GM18502 (cell line): ENCODE results near the gene P2RY2.

ENCODE experiments used
- ATAC-seq: cut with Tn5 transposase; IDR thresholded peaks from one replicate; pipeline ENCODE4 v1.9.1; 2021; ENCODE audit warnings: mild to moderate bottlenecking; ENCODE audit not compliant: unreplicated experiment, poor library complexity

Gene P2RY2

DNA sequence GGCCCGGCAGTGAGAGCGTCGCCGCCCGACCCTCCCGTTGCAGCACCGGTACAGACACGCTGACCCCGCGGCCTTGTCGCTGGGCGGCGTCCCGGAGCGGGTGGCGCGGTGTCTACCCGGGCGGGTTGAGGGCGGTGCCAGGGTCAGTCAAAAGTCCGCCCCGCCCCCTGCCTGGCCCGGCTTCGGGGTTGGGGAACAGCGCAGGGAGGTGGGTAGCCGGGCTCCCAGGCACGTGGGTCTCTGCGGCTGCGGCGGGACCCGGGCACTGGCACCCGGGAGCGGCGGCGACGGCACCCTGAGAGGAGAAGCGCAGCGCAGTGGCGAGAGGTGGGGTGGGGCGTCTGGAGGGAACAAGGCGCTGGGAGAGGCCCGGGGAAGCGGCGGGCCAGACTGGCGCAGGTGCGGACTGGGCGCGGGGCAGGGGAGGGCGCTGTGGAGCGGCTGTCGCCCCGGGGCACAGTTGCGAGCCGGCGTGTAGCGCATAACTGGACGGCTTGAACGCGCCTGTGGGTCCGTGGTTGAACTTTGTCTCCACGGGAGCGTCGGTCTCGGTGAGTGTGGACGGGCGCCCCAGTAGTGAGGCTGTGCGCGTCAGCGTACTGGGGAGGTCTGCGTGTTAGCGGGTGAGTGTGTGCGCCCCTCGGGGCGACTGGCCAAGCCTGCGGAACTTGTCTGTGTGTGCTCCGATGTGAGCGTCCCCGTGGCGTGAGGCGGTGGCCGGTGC, at the start of gene P2RY2:
Gene P2RY2, plus strand, starts transcription at position 176 of the 724 bp plus-strand sequence. CDS start 15,879 bp downstream, outside the sequence.
- no peak for ATAC-seq

DNA sequence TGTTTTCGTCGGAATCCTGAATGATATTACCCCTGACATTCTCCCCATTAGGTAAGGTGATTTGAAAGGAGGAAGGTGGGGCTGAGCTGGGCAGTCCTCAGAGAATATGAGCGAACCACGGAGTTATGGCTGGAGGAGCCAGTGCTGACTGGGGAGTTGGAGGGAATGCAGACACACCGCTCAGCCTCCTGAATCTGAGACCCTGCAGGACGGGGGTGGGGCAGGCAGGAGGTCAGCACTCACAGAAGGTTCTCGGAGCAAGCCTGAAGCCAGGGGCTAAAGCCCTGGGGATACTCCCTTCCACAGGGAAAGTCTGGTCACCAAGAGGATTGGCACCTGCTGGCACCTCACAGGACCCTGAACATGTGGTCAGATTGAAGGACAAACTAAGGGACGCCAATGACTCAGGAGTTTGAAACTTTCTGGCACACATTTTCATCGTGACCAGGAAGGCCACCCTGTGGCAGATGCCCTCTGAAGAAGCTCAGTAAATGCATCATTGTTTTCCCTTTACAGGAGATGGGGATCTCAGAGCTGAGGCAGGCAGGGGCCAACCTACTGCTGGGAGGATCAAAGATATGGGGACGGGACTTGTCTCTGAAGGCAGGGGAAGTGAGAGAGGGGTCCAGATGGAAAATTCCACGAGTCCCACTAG, 49.0 kb upstream of the P2RY2 start:
- no peak for ATAC-seq

- no peak for ATAC-seq
Observed at GRCh38 chr11:73170140-73170539, 47.9 kb upstream of the P2RY2 start.

DNA sequence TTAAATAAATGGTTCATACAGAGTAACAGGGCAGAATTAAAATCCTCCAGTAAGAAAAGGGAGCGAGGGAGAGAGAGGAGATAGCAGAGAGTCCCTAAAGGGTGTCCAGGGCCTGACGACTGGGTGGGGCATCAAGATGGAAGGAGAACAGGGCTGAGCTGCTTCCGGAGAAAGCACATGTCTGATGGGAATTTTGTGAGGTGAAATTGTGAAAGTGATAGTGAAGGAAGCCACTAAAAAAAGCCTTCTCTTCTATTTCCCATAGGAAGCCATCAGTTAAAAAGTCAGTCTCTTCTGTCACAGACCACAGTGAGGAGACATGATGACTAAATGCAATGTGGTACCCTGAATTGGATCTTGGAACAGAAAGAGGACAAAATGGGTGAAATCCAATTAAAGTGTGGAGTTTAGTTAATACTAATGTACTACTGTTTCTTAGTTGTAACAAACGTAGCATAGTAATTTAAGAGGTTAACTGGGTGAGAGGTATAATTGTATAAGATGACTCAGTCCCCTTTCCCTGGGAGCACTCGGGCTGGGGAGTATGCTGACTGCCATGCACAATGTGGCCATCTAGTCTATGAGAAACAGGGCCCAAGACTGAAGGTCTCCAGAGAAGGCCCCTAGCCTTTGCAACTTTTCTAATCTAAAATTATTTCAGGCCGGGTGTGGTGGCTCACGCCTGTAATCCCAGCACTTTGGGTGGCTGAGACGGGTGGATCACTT, 46.5 kb upstream of the P2RY2 start:
- no peak for ATAC-seq

DNA sequence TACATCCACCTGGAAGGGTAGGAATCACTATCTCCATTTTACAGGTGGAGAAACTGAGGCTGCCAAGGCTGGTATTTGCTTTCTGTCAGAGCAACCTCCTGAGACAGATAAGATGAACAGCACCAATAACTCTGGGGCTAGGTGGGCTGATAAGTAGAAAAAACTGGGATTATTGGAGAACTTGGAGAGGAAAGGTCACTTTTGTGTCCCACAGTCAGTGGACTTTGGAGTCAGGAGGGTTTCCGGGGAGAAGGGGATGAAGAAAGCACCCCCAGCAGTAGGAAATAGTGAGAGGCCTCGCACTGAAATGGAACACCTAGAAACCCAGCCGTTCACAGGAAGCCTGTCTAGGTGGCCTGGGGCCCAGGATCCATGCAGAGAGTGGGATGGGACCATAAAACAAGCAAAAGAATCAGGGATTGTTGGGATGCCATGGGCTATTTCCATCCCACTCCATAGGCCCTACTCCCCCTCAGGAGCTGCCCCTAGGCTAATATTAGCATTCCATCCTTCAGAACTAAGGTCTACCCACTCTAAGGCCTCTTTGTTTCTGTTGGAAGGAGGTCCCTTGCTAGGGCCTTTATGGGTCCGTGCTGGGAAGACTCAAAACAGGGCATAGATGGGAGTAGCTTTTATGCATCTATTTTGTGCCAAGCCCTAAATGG, 45.0 kb upstream of the P2RY2 start:
- no peak for ATAC-seq

GRCh38 chr11:73173755-73174494, 44.2 kb upstream of the P2RY2 start:
- no peak for ATAC-seq

DNA sequence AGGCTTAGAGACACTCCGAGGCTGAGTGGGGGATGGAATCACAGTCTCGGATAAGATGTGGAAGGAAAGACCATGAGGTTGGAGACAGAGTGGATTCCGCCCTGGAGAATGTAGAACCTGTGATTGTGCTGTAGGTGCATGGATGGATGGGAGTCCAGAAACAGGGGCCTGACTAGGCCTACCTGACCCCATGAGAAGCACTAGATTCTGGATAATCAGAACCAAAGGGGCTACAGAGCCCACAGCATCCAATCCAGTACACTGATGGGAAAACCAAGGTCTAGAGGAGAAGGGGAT, 43.6 kb upstream of the P2RY2 start:
- ATAC-seq: no peak

GRCh38 chr11:73175551-73176144, 42.4 kb upstream of the P2RY2 start:
- ATAC-seq: no peak

DNA sequence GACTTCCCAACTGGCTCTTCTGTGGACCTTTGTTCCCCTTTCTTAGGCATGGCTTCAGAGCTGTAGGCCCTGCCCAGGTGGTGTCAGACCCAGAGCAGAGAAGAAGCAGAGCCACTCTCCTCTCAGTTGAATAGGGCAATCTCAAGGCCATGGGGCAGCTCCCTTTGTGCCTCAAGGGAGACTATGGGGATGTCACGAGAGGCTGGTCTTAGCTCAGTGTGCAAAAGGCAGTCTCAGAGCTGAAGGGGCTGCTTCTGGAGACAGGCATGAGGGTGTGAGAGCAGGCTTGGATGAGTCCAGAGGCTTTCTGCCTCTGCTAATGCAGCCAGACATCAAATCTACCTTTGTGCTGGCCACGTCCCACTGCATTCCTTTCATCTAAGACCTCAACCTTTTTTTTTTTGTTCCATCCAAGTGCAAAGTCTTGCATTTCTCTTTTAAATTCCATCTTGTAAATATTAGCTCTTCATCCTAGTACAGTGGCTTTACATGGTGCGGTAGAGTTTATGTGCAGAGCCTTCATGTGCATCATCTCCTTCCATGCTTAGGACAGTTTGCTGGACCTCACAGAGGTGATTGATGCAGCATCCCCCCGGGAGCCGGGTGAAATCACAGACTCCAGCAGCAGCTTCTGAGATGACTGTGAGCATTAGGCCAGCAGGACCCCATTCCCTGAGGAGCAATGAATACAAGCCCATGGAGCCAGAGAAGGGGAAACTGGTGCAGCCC, 41.8 kb upstream of the P2RY2 start:
- ATAC-seq: no peak

DNA sequence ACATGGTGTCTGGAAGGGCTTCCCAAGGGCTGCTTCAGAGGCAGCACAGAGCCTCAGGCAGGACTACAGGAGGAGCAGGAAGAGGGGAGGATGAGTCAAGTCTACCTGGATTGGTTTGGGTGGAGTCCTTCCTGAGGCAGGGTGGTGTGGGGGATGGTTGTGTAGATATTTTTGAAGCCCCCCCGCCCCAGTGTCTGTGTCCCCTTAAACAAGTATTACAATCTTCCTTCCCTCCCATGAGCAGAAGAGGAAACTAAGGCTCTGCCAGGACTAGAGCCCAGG, 41.3 kb upstream of the P2RY2 start:
- ATAC-seq: no peak

DNA sequence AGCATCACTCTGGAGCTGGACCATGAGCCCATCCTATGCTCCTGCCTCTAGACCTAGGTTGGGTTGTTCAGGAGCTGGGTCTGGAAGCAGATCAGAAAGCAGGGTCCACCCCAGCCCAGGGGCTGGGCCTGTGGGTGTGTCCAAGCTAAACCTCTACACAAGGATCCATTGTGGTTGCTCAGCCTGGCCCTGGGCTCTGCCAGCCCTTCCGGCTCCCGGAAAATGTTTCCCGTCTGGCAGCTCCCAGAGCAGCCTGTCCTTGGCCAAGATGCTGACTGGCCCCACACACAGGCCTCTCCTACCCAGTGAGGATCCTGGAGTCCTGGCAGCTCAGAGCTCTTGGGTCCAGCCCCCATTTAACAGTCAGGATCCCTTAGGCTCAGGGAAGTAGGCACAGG, 40.7 kb upstream of the P2RY2 start:
- no peak for ATAC-seq

DNA sequence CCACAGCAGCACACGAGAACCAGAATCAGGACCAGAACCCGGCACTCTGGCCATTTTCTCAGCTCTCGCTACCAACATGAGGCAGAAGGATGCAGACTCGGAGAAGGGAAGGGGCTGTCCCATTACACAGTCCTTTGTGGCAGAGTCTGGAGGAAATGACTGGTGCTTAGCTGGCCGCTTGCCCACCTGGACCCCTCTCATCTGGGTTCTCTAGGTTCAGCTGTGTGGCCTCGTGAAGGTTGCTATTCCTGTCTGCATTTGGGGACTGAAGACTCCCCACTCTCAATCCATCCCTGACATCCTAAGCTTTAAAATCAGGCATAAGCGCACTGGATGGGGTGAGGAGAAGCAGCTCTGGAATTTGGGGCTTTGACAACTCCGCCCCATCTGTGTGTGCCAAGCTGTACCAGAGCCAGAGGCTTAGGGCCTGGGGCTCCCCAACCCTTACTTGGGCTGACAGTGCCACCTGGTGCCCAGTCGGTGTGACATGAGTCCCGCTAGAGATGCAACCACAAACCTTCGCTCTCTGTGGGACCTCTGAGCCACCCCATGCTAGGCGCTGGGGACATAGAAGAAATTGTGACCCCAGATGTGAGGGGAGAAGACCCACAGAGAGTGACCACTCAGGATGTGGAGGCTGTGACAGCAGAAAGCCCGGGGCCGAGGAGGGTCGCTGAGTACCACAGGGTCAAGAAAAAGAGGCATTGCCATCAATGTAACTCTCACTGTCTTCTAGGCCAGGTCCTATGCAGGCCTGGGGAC, 40.1 kb upstream of the P2RY2 start:
- peak; percentile 83 for ATAC-seq

GRCh38 chr11:73178681-73179080, 39.4 kb upstream of the P2RY2 start:
- ATAC-seq: no peak

DNA sequence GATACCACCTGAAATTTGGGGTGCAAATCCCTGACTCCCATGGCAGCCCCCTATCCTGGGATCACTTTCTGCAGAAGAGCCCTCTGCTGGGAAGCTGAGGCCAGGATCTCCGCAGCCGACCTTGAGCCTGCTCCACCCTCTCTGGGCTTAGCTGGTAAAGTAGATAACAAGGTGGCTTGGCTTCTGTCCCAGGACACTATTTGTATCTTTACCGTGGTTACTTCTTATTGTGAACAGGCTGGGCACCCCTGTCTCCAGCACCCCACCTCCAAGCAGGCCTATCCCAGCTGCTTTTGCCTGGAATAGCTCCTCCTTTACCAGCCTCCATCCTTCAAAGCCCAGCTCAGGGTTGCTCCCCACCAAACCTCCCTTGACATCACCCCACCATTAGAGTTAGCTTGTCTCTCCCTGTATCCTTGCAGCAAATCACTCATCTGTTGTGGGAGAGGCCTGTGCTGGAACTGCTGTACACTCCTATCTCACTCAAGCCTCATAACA, 35.2 kb upstream of the P2RY2 start:
- no peak for ATAC-seq

GRCh38 chr11:73184953-73185671, 33.0 kb upstream of the P2RY2 start:
- ATAC-seq: peak; percentile 50

DNA sequence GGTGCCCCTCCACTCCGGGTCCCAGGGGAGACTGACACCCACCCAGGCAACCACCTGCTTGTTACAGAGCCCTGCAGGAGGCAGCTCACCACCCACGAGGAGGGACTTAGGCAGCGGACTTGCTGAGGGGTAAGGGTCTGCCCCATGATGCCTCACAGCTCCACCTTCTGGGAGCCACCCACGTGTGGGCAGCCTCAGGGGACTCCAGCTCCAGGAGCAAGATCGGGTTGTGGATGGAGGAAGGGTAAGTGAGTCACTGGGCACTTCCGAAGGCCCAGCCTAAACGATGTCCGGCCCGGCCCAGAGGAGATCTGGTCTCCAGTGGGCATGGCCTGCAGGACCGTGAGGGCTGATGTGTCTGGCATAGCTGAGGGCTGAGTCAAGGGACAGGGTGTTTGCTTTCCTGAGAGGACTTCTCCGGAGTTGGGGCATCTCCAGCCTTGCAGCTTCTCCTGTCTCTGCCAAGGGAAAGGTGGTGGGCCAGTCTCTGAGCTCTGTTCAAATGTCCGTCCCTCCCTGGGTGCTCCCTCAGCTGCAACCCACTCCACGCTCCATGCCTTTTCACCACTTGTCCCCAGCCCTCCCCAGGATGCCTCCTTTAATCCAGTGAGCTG, 32.3 kb upstream of the P2RY2 start:
- no peak for ATAC-seq

DNA sequence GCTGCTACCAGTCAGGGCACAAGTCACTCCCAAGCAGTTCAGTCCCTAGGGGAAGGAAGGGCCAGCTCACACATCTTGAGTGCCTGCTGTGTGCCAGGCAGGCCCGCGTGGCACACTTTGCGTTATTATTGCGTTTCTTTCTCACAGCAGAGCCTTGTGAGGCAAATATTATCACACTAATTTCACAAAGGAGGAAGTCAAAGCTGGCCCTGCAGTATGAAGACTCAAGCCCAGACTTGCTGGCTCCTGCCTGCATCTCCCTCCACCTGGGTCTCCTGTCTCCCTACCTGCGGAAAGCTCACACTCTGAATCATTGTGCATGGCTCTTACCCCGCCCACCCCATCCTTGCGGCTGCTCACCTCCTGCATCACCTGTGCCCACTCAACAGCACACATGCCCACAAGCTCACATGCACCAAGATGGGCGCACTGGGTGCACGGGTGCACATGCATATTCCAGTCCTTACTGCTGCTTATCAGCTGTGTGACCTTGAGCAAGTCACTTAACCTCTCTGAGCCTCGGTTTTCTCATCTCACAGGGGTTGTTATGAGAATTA, 31.7 kb upstream of the P2RY2 start:
- ATAC-seq: no peak
